Mesenchymal stem cell (in vitro differentiated cells and primary cell): ENCODE measurements around the gene MTHFD1L.
A peak's percentile ranks its signal among the peaks of the same experiment; 100 is the strongest.

Experiments used
- DNase-seq: peaks from one replicate; pipeline ENCODE4 v3.0.0-alpha.2; 2013
- H2AFZ ChIP-seq: one replicate; pipeline ENCODE4 v1.6.1; 2013; ENCODE audit warnings: low read depth, mild to moderate bottlenecking, control low read depth, inconsistent platforms, low read length, moderate library complexity
- H2AK5ac ChIP-seq: 2 replicates; pipeline ENCODE4 v1.6.1; 2013; ENCODE audit warnings: low read length, moderate library complexity, mild to moderate bottlenecking, inconsistent platforms; ENCODE audit not compliant: severe bottlenecking
- H2BK120ac ChIP-seq: one replicate; pipeline ENCODE4 v1.6.1; 2013; ENCODE audit warnings: low read depth, mild to moderate bottlenecking, inconsistent platforms, low read length, moderate library complexity
- H2BK12ac ChIP-seq, 2 experiments: one replicate each; pipeline ENCODE4 v1.6.1; 2013; ENCODE audit warnings: inconsistent platforms in 2 of 2, low read length in 2 of 2, mild to moderate bottlenecking in 2 of 2, moderate library complexity in 2 of 2, control low read depth in 1 of 2
- H2BK15ac ChIP-seq: one replicate; pipeline ENCODE4 v1.6.1; 2013; ENCODE audit warnings: mild to moderate bottlenecking, low read depth, inconsistent platforms; ENCODE audit not compliant: poor library complexity, severe bottlenecking
- H2BK5ac ChIP-seq: 2 replicates; pipeline ENCODE4 v1.6.1; 2013; ENCODE audit warnings: low read depth, mild to moderate bottlenecking, low read length, control low read depth, inconsistent platforms; ENCODE audit not compliant: poor library complexity, severe bottlenecking
- H3K14ac ChIP-seq, 2 experiments: one replicate each; pipeline ENCODE4 v1.6.1; 2013; ENCODE audit warnings: inconsistent platforms in 2 of 2, low read length in 2 of 2, control low read depth in 1 of 2, mild to moderate bottlenecking in 1 of 2, moderate library complexity in 1 of 2
- H3K18ac ChIP-seq, 2 experiments: one replicate each; pipeline ENCODE4 v1.6.1; 2013; ENCODE audit warnings: inconsistent platforms in 2 of 2, low read length in 2 of 2, control low read depth in 1 of 2, low read depth in 1 of 2, mild to moderate bottlenecking in 1 of 2
- H3K23ac ChIP-seq, 2 experiments: one replicate each; pipeline ENCODE4 v1.6.1; 2013; ENCODE audit warnings: inconsistent platforms in 2 of 2, low read length in 2 of 2, mild to moderate bottlenecking in 2 of 2, moderate library complexity in 2 of 2, control low read depth in 1 of 2
- H3K27ac ChIP-seq: 2 replicates; pipeline ENCODE4 v1.5.1; 2013; ENCODE audit warnings: mild to moderate bottlenecking, moderate library complexity, low read length, control low read depth, inconsistent platforms; ENCODE audit not compliant: poor library complexity, severe bottlenecking
- H3K27me3 ChIP-seq, 2 experiments: 2 replicates each; pipeline versions ENCODE4 v1.6.1 to v1.7.0; 2013; ENCODE audit warnings: low read length in 2 of 2, mild to moderate bottlenecking in 2 of 2, moderate library complexity in 2 of 2, control low read depth in 1 of 2, inconsistent platforms in 1 of 2; ENCODE audit not compliant: control insufficient read depth in 1 of 2, insufficient read depth in 1 of 2
- H3K36me3 ChIP-seq, 2 experiments: 2 replicates each; pipeline versions ENCODE4 v1.6.1 to v1.7.0; 2013; ENCODE audit warnings: low read length in 2 of 2, control low read depth in 1 of 2, inconsistent platforms in 1 of 2, low read depth in 1 of 2, mild to moderate bottlenecking in 1 of 2; ENCODE audit not compliant: insufficient read depth in 2 of 2, control insufficient read depth in 1 of 2
- H3K4ac ChIP-seq, 2 experiments: one replicate each; pipeline ENCODE4 v1.6.1; 2013; ENCODE audit warnings: inconsistent platforms in 2 of 2, low read length in 2 of 2, mild to moderate bottlenecking in 2 of 2, moderate library complexity in 2 of 2, control low read depth in 1 of 2, low read depth in 1 of 2
- H3K4me1 ChIP-seq: 2 replicates; pipeline ENCODE4 v1.6.1; 2013; ENCODE audit warnings: low read depth, low read length, control low read depth; ENCODE audit not compliant: control insufficient read depth, insufficient read depth
- H3K4me2 ChIP-seq: 2 replicates; pipeline ENCODE4 v1.6.1; 2013; ENCODE audit warnings: low read length, mild to moderate bottlenecking, inconsistent platforms; ENCODE audit not compliant: poor library complexity, severe bottlenecking
- H3K4me3 ChIP-seq, 2 experiments: 2 replicates each; pipeline versions ENCODE4 v1.5.1 to v1.7.0; 2013; ENCODE audit warnings: low read length in 2 of 2, mild to moderate bottlenecking in 2 of 2, control low read depth in 1 of 2, low read depth in 1 of 2; ENCODE audit not compliant: insufficient read depth in 1 of 2
- H3K79me1 ChIP-seq: replicated peaks from 2 replicates; pipeline ENCODE4 v1.6.1; 2013; ENCODE audit warnings: mild to moderate bottlenecking, control low read depth, low read length, inconsistent platforms; ENCODE audit not compliant: poor library complexity, severe bottlenecking
- H3K9ac ChIP-seq: 2 replicates; pipeline ENCODE4 v1.7.0; 2013; ENCODE audit warnings: mild to moderate bottlenecking, low read length, moderate library complexity
- H3K9me3 ChIP-seq: 2 replicates; pipeline ENCODE4 v1.7.0; 2013; ENCODE audit warnings: mild to moderate bottlenecking, low read length; ENCODE audit not compliant: control insufficient read depth
- H4K8ac ChIP-seq: one replicate; pipeline ENCODE4 v1.6.1; 2013; ENCODE audit warnings: inconsistent platforms, mild to moderate bottlenecking, low read length, moderate library complexity
- H4K91ac ChIP-seq: one replicate; pipeline ENCODE4 v1.6.1; 2013; ENCODE audit warnings: mild to moderate bottlenecking, low read length, inconsistent platforms
- WGBS: methylation state at CpG from one replicate; pipeline ENCODE4 v1.1.7; 2013; ENCODE audit warnings: mixed read lengths; 5-methylcytosine and 5-hydroxymethylcytosine counted together

MTHFD1L gene

DNA sequence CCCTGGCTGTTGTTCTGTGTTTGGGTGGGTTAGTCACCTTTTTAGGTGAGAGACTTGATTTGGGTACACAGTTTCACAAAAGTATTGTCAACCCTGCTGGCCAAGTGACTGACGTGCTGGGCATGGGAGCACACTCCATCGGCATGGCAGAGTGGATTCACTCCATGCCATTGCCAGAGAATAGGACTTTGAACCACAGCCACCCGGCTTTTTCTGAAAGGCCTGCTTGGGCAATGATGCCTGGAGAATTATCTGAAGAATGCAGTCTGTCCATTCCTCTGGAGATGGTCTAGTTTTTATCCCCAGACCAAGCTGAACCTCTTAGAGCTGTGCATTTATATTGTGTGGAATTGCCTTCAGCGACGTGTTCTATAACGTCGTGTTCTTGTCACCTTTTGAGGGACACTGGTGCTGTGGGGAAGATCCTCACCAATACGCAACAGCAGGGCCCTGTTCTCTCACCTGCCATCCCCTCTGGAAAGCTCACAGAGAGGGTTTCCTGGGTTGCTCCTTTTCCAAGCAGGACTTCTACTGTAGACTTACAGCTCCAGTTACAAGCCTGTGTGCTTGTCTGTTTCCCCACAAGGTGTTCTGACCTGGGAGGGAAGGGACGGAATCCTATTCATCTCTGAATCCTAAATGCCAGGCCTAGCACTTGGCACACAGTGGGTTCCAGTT, 190.9 kb downstream of the MTHFD1L start:
- WGBS, result 83% methylated on average over 9 of the region's 9 CpGs
- H3K23ac ChIP-seq, result no peak overlapping the region
- no peak overlapping the region for H2BK5ac ChIP-seq
- H3K4ac ChIP-seq, result peak overlapping the region in 1 of 2 experiments; percentile 31
- H2BK15ac ChIP-seq, result peak overlapping the region; percentile 8
- H3K27ac ChIP-seq, result peak overlapping the region; percentile 48
- H4K8ac ChIP-seq, result peak overlapping the region; percentile 29
- peaks cover 13% of the 10 kb centered on the region for H3K79me1 ChIP-seq
- DNase-seq, result no peak
- peaks cover 21 to 25% of the 10 kb centered on the region in 2 experiments for H3K36me3 ChIP-seq
- peak overlapping the region in 1 of 2 experiments; percentile 70 for H2BK12ac ChIP-seq
- no peaks in the 10 kb centered on the region for H3K9me3 ChIP-seq
- no peak overlapping the region for H3K4me3 ChIP-seq
- no peak overlapping the region for H2AFZ ChIP-seq
- H3K9ac ChIP-seq, result no peak overlapping the region
- peak overlapping the region; percentile 90 for H2AK5ac ChIP-seq
- H3K14ac ChIP-seq, result no peak overlapping the region
- H3K18ac ChIP-seq, result no peak overlapping the region
- H4K91ac ChIP-seq, result peak overlapping the region; percentile 36
- H2BK120ac ChIP-seq, result no peak overlapping the region
- H3K27me3 ChIP-seq, result no peaks in the 10 kb centered on the region
- no peak overlapping the region for H3K4me2 ChIP-seq
- H3K4me1 ChIP-seq, result peaks cover 21% of the 10 kb centered on the region

DNA sequence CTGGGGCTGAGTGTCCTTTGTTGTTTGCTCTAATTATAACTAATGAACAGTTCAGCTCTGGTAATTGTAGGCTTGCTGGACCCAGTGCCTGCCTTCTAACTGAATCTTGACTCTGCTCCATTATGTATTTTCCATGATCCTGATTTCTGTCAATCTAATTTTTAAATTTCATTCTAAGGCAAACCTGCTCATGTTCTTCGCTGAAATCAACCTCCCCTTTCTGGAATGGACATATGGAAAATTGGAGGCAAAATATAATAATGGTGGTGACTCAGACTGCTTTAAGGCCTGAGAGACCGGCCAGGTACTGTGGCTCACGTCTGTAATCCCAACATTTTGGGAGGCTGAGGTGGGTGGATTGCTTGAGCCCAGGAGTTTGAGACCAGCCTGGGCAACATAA, 191.6 kb downstream of the MTHFD1L start:
- Histone ChIP-seq H4K8ac (no peak overlapping the region), H2BK120ac (no peak overlapping the region), H2BK15ac (no peak overlapping the region), H3K23ac (no peak overlapping the region), H3K14ac (no peak overlapping the region), H3K9me3 (no peaks in the 10 kb centered on the region), H2AFZ (no peak overlapping the region), H3K4me1 (peaks cover 21% of the 10 kb centered on the region), H3K27me3 (no peaks in the 10 kb centered on the region), H3K79me1 (peaks cover 12% of the 10 kb centered on the region), H3K18ac (no peak overlapping the region), H4K91ac (no peak overlapping the region), H3K36me3 (peaks cover 16 to 18% of the 10 kb centered on the region in 2 experiments), H3K4me2 (no peak overlapping the region), H2AK5ac (peak overlapping the region; percentile 90), H3K27ac (no peak overlapping the region), H3K4me3 (no peak overlapping the region), H3K4ac (no peak overlapping the region), H2BK12ac (no peak overlapping the region), H3K9ac (no peak overlapping the region), H2BK5ac (no peak overlapping the region)
- 100% methylated on average over 3 of the region's 3 CpGs for WGBS
- DNase-seq, result no peak

DNA sequence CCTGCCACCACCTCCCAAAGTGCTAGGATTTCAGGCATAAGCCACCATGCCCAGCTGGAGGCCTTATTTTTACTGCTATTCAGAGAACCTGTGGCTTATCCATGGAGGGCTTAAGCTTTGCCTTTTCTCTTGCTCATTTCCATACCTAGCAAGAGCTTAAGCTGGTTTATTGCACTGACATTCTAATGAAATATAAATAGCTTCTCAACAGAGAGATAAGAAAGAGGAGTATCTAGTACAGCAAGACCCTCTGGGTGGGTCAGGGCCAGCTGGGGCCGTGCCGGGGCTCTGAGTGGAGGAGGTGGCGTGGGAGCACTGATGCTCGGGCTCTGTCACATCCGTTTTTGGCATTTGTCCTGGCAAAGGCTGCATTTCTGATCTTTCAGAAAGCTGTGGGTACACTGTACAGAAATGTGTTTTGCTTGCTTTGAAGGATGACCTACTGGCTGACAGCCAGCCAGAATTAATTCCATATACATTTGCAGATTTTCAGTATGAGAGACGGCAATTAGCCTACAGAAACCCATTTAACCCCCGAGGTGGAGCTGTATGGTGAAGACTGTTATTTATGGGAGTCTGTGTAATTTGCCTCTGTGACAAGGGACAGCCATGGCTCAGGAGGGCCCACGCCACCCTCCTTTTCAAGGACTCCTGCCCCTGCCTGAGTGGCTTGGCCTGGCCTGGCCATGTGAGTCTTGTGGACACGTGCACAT, 192.7 kb downstream of the MTHFD1L start:
- Histone ChIP-seq H3K27me3 (no peaks in the 10 kb centered on the region), H3K23ac (no peak overlapping the region), H3K79me1 (peaks cover 8% of the 10 kb centered on the region), H2BK120ac (peak overlapping the region; percentile 64), H3K4ac (peak overlapping the region in 1 of 2 experiments; percentile 67), H2AFZ (no peak overlapping the region), H3K4me1 (peaks cover 21% of the 10 kb centered on the region), H3K18ac (peak overlapping the region; percentile 52 to 79), H4K8ac (peak overlapping the region; percentile 75), H4K91ac (no peak overlapping the region), H2BK15ac (no peak overlapping the region), H3K36me3 (peaks cover 10 to 13% of the 10 kb centered on the region in 2 experiments), H2BK5ac (no peak overlapping the region), H3K9me3 (no peaks in the 10 kb centered on the region), H3K9ac (no peak overlapping the region), H3K4me3 (no peak overlapping the region), H3K4me2 (no peak overlapping the region), H3K27ac (peak overlapping the region; percentile 25), H2BK12ac (peak overlapping the region in 1 of 2 experiments; percentile 31), H2AK5ac (peak overlapping the region; percentile 93), H3K14ac (no peak overlapping the region)
- 79% methylated on average over 8 of the region's 9 CpGs for WGBS
- DNase-seq, result no peak

DNA sequence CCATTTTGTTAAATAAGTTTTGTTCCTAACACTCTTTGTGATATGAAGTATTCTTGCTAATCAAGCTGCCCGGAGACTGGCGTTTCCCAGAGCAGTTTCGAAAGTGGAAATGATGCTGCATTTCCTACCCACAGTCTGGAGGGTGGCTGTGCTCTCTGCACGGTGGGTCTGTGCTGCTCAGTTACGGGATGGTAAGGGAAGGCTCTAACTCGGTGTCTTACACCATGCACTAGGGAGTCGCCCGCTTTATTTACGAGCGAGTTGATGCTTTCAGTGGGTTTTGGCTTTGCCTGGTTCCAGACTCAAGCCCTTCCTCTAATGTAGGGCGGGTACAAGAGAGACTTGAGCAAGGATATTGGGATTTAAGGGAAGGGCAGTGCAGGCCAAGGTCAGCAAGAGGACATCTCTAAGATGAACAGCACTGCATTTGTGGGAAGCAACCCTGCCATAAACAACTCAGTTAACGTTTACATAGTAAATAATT, 194.2 kb downstream of the MTHFD1L start:
- no peaks in the 10 kb centered on the region for H3K9me3 ChIP-seq
- peak overlapping the region; percentile 2 for H2BK5ac ChIP-seq
- 19% methylated on average over 11 of the region's 12 CpGs for WGBS

More for the DNA sequence above, 194.2 kb downstream of the MTHFD1L start:
- Histone ChIP-seq H3K4me3 (peak overlapping the region in 1 of 2 experiments; percentile 23), H3K36me3 (peaks cover 9 to 10% of the 10 kb centered on the region in 2 experiments), H3K4me1 (peaks cover 23% of the 10 kb centered on the region), H2BK15ac (no peak overlapping the region), H3K9ac (peak overlapping the region; percentile 12), H3K4ac (peak overlapping the region in 1 of 2 experiments; percentile 42), H2BK120ac (no peak overlapping the region), H3K79me1 (peaks cover 7% of the 10 kb centered on the region), H4K8ac (no peak overlapping the region), H2BK12ac (peak overlapping the region in 1 of 2 experiments; percentile 33), H3K27ac (peak overlapping the region; percentile 61), H3K4me2 (no peak overlapping the region), H2AFZ (no peak overlapping the region), H3K23ac (no peak overlapping the region), H2AK5ac (peak overlapping the region; percentile 5), H3K14ac (no peak overlapping the region), H3K27me3 (no peaks in the 10 kb centered on the region), H3K18ac (peak overlapping the region in 1 of 2 experiments; percentile 58), H4K91ac (no peak overlapping the region)
- peak; percentile 87 for DNase-seq
